DOHH2 (cell line): ENCODE data around the gene THRB.

ENCODE experiments used
- H3F3A ChIP-seq: fragments of 200-600 bp; sonication (generic), shearing (Covaris generic); 2 replicates; pipeline ENCODE4 v1.6.0; 2016; ENCODE audit warnings: antibody characterized with exemption, mild to moderate bottlenecking; ENCODE audit not compliant: control insufficient read depth, insufficient read depth
- H3K27ac ChIP-seq: fragments of 200-600 bp; sonication (generic); 2 replicates; pipeline ENCODE4 v1.5.1; 2014; ENCODE audit warnings: low read depth, mild to moderate bottlenecking, low read length, moderate library complexity
- H3K27me3 ChIP-seq: fragments of 200-600 bp; sonication (generic); 2 replicates; pipeline ENCODE4 v1.6.1; 2014; ENCODE audit warnings: mild to moderate bottlenecking, low read length, mixed read lengths; ENCODE audit not compliant: control insufficient read depth
- H3K36me3 ChIP-seq: fragments of 200-600 bp; sonication (generic); 2 replicates; pipeline ENCODE4 v1.6.1; 2014; ENCODE audit warnings: mild to moderate bottlenecking, low read length, moderate library complexity, mixed read lengths; ENCODE audit not compliant: control insufficient read depth
- H3K4me1 ChIP-seq: fragments of 200-600 bp; sonication (generic); 2 replicates; pipeline ENCODE4 v1.6.1; 2014; ENCODE audit warnings: mild to moderate bottlenecking, low read length, mixed read lengths; ENCODE audit not compliant: control insufficient read depth
- H3K4me2 ChIP-seq: fragments of 200-600 bp; sonication (generic); 2 replicates; pipeline ENCODE4 v1.6.0; 2014; ENCODE audit warnings: mild to moderate bottlenecking, low read length, moderate library complexity
- H3K4me3 ChIP-seq: fragments of 200-600 bp; sonication (generic); 2 replicates; pipeline ENCODE4 v1.5.1; 2014; ENCODE audit warnings: mild to moderate bottlenecking, low read length, mixed read lengths
- H3K79me2 ChIP-seq: fragments of 200-600 bp; sonication (generic); 2 replicates; pipeline ENCODE4 v1.6.1; 2014; ENCODE audit warnings: mild to moderate bottlenecking, low read length, mixed read lengths; ENCODE audit not compliant: control insufficient read depth
- H3K9me2 ChIP-seq: fragments of 200-600 bp; sonication (generic); replicated peaks from 2 replicates; pipeline ENCODE4 v1.6.1; 2014; ENCODE audit warnings: mild to moderate bottlenecking, low read length, mixed read lengths; ENCODE audit not compliant: control insufficient read depth
- H3K9me3 ChIP-seq: fragments of 200-600 bp; sonication (generic); 2 replicates; pipeline ENCODE4 v1.6.1; 2014; ENCODE audit warnings: antibody characterized with exemption, low read length, mixed read lengths; ENCODE audit not compliant: control insufficient read depth, insufficient read depth
- H4K20me1 ChIP-seq: fragments of 200-600 bp; sonication (generic); 2 replicates; pipeline ENCODE4 v1.6.0; 2014; ENCODE audit warnings: low read depth, mild to moderate bottlenecking, antibody characterized with exemption, low read length, moderate library complexity; ENCODE audit not compliant: control insufficient read depth, insufficient read depth
- EZH2phosphoT487 ChIP-seq: fragments of 200-600 bp; sonication (generic); IDR thresholded peaks from 2 replicates; pipeline ENCODE4 v1.6.1; 2017; ENCODE audit warnings: borderline replicate concordance, mild to moderate bottlenecking, antibody characterized with exemption, low read length, moderate library complexity, mixed read lengths
- TF ChIP-seq, protein P1 (sequence below): fragments of 200-600 bp; sonication (generic); IDR thresholded peaks from one replicate; pipeline ENCODE4 v1.5.1; 2014; ENCODE audit warnings: antibody characterized with exemption, mild to moderate bottlenecking, low read depth, low read length; ENCODE audit not compliant: poor library complexity, severe bottlenecking

Gene THRB

DNA sequence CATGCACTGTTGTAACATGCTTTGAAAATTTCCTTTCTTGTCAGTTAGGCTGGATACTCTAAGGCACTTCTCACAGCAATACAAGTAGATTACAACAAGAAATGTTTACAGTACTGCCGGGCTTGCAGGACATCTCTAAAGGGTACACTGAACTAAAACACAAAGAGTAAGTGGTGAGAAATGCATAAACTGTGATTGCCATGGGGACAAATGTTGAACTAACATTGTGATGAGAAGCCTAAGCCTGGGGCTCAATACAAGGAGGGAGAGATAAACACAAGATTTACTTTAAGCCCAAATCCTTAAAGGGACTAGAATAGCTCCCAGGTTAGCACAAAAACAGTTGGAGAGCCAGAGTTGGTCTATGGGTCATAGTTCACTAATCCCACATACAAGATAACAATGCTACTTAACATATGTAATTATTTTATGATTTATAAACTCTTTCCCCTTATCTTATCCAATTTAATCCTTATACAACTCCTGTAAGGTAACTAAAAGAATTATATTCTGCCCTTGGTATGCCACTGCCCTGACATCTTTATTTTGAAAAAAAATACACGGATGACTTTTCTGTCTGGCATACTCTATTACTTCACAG is 126.9 kb downstream of the THRB start:
- no peak for TF ChIP-seq EZH2phosphoT487
- TF ChIP-seq, protein P1, sequence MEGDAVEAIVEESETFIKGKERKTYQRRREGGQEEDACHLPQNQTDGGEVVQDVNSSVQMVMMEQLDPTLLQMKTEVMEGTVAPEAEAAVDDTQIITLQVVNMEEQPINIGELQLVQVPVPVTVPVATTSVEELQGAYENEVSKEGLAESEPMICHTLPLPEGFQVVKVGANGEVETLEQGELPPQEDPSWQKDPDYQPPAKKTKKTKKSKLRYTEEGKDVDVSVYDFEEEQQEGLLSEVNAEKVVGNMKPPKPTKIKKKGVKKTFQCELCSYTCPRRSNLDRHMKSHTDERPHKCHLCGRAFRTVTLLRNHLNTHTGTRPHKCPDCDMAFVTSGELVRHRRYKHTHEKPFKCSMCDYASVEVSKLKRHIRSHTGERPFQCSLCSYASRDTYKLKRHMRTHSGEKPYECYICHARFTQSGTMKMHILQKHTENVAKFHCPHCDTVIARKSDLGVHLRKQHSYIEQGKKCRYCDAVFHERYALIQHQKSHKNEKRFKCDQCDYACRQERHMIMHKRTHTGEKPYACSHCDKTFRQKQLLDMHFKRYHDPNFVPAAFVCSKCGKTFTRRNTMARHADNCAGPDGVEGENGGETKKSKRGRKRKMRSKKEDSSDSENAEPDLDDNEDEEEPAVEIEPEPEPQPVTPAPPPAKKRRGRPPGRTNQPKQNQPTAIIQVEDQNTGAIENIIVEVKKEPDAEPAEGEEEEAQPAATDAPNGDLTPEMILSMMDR = no peak
- Histone ChIP-seq H3K4me2 (no peak overlapping the region), H3K36me3 (no peaks in the 10 kb centered on the region), H3F3A (no peaks in the 10 kb centered on the region), H4K20me1 (no peaks in the 10 kb centered on the region), H3K9me3 (no peaks in the 10 kb centered on the region), H3K4me3 (no peak overlapping the region), H3K9me2 (no peaks in the 10 kb centered on the region), H3K27ac (no peak overlapping the region), H3K79me2 (no peaks in the 10 kb centered on the region), H3K4me1 (no peaks in the 10 kb centered on the region), H3K27me3 (no peaks in the 10 kb centered on the region)

DNA sequence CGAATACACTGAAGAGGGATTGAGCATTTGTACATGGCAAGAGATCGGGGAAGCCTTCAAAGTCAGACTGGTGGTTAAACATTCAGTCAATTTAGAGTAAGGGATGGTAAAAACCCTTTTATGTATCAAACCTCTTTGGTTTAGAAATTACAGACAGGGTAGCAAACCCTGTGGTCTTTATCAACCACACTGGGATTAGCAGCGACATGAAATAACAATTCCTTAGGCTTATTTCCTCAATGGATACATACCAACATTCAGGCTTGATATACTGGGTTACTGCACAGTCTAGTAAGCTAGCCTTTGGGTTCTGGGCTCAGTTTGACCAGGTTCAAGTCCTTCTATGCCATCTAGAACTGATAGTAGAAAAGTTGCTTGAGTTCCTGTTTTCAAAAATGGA is 127.4 kb downstream of the THRB start:
- no peaks in the 10 kb centered on the region for H3K36me3 ChIP-seq
- H3K79me2 ChIP-seq = no peaks in the 10 kb centered on the region
- no peaks in the 10 kb centered on the region for H3K27me3 ChIP-seq
- no peaks in the 10 kb centered on the region for H3K9me3 ChIP-seq
- TF ChIP-seq EZH2phosphoT487 = no peak
- TF ChIP-seq, protein P1 = no peak
- H3F3A ChIP-seq = no peaks in the 10 kb centered on the region
- no peak overlapping the region for H3K4me2 ChIP-seq
- no peaks in the 10 kb centered on the region for H4K20me1 ChIP-seq
- H3K4me3 ChIP-seq = no peak overlapping the region
- no peaks in the 10 kb centered on the region for H3K4me1 ChIP-seq
- H3K9me2 ChIP-seq = no peaks in the 10 kb centered on the region
- no peak overlapping the region for H3K27ac ChIP-seq

DNA sequence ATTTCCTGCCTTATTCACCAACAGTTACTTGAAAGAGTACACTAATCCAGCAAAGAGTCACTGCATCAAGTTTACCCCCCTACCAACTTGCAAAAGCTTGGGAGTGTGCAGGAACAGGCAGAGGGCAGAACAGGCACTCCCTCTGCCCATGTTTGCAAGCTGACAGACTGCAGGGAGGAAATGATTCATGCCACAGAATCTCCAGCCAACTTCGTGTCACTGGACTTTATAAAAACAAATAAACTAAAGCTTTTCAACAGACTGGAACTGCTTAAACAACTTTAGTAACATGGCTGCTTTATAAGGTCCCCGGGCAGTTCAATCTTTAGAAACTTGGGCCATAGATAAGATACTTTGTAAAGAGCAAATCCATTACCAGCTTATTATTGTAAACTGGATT is 129.5 kb downstream of the THRB start:
- Histone ChIP-seq H3K4me2 (no peak overlapping the region), H3K27me3 (no peaks in the 10 kb centered on the region), H3K27ac (no peak overlapping the region), H4K20me1 (no peaks in the 10 kb centered on the region), H3K4me1 (no peaks in the 10 kb centered on the region), H3F3A (no peaks in the 10 kb centered on the region), H3K36me3 (no peaks in the 10 kb centered on the region), H3K9me3 (no peaks in the 10 kb centered on the region), H3K79me2 (no peaks in the 10 kb centered on the region), H3K9me2 (no peaks in the 10 kb centered on the region), H3K4me3 (no peak overlapping the region)
- no peak for TF ChIP-seq EZH2phosphoT487
- TF ChIP-seq, protein P1 = no peak

DNA sequence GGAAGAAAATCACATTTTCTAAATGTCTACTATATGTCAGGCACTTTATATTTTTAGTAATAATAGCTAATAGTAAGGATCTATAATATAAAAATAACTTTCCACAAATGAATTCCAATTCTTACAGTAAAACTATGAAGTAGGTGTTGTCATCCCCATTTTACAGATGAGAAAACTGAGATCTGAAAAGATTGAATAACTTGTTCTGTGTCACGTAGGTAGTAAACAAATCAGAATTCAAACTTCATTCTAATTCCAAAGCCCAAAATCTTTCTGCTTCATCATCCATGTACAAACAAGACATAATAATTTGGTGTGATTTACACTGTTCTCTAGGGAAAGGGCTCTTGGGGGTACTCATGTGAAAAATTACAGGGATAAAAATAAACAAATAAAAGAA is 130.3 kb downstream of the THRB start:
- no peak overlapping the region for H3K27ac ChIP-seq
- no peak overlapping the region for H3K4me2 ChIP-seq

More for the DNA sequence above, 130.3 kb downstream of the THRB start:
- H3K4me3 ChIP-seq = no peak overlapping the region
- no peaks in the 10 kb centered on the region for H3K9me3 ChIP-seq
- H3F3A ChIP-seq = no peaks in the 10 kb centered on the region
- H3K79me2 ChIP-seq = no peaks in the 10 kb centered on the region
- no peaks in the 10 kb centered on the region for H3K4me1 ChIP-seq
- no peaks in the 10 kb centered on the region for H4K20me1 ChIP-seq
- TF ChIP-seq, protein P1 = no peak
- no peak for TF ChIP-seq EZH2phosphoT487
- H3K27me3 ChIP-seq = no peaks in the 10 kb centered on the region
- no peaks in the 10 kb centered on the region for H3K9me2 ChIP-seq
- no peaks in the 10 kb centered on the region for H3K36me3 ChIP-seq
